Measurements from ENCODE around the gene STXBP1.
"Not testable (repeated sequence)": the region's sequence is repeated elsewhere in the genome, so short reads cannot be mapped to it uniquely, and the experiment has no call there.

The STXBP1 gene

DNA sequence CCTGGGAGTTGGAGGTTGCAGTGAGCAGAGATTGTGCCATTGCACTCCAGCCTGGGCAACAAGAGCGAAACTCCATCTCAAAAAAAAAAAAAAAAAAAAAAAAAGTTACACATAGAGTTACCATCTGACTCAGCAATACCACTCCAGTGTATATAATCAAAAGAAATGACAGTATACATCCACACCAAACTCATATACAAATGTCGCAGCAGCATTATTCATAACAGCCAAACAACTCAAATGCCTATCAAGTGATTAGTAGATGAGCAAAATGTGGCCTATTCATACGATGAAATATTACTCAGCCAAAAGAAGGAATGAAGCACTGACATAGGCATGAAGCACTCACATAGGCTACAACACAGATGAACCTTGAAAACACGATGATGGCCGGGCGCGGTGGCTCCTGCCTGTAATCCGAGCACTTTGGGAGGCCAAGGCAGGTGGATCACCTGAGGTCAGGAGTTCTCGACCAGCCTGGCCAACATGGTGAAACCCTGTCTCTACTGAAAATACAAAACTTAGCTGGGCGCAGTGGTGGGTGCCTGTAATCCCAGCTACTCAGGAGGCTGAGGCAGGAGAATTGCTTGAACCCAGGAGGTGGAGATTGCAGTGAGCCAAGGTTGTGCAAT is 9.4 kb downstream of the STXBP1 start:
- DNase-seq: not testable (repeated sequence)

DNA sequence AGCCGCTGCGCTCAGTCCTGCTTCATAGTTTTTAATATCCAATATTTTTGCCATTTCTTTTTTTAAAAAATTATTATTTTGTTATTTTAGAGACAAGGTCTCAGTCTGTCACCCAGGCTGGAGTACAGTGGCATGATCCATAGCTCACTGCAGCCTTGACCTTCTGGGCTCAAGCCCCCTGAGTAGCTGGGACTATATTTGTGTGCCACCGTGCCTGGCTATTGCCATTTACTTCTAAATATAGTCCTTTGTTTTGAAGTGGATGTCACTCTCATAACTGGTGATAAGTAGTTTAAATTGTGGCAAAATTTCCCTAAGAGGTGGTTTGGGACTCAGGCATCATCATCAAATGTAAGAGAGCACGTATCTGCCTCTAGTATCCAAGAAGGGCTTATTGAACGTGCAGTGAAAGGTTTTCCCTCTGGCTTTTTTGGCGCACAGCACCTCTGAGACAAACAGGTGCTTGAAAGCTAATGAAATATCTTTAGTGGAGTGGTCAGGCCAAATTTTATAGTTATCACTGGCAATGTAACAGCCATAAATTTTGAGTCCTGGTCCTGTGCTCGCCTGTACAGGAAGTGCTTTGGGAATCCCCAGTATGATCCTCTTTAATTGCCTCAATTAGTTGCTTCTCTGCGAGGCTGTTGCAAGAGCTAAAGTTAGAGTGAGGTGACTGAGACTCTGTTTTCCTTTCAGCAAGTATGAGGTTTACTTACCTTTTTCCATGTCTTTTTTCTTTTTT is 14.8 kb downstream of the STXBP1 start:
- DNase-seq: no peak

- no peak for DNase-seq
Measured at GRCh38 chr9:127627494-127627855, 15.4 kb downstream of the STXBP1 start.

GRCh38 chr9:127628758-127629467 is 16.8 kb downstream of the STXBP1 start:
- no peak for DNase-seq

DNA sequence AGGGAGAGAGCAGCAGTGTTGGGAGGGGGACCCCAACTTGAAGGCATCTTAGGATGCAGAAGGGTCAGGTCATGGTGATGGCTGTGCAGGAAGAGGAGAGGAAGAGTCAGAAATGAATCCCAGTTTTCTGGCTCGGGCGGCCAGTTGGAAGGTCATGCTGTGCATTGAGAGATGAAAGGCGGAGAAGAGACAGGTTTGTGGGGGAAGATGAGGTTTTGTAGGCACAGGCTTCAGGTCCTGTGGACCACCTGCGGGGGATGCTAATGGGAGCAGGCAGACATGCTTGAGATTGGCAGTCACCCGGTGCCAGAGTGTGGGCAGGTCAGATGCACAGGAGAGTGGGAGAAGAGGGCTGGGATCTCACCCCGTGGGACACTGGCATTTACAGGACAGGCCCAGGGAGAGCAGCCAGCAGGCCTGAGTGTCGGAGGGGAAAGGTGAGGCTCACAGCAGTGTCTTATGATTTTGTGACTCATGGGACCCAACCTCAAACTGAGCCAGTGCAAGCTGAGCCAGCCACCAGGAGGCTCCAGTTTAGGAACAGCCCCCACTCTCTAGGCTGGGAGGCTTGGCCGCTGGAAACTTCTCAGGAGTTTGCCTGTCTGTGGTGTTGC is 17.5 kb downstream of the STXBP1 start:
- DNase-seq: no peak

- DNase-seq: no peak
Measured at GRCh38 chr9:127633216-127633862, 21.3 kb downstream of the STXBP1 start.

DNA sequence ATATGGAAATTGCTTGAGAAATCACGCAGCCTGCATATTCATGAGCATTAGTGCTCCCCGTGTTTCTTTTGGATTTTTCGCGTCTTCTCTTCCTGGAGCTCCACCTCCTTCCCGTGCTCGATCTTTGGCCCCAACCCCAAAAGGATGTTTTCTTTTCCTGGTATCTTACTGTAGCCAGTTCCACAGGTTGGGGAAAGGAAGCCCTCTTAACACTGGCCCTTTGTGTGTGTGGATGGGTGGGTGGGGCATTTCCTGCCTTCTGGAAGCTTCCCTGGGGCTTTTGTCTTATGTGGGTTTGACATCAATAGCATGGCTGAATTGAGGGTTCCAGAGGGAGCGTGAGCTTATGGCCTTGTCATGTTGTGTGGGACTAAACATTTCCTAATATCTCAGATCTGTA is 21.9 kb downstream of the STXBP1 start:
- no peak for DNase-seq

- DNase-seq: no peak
Measured at GRCh38 chr9:127634698-127635097, 22.6 kb downstream of the STXBP1 start.

DNA sequence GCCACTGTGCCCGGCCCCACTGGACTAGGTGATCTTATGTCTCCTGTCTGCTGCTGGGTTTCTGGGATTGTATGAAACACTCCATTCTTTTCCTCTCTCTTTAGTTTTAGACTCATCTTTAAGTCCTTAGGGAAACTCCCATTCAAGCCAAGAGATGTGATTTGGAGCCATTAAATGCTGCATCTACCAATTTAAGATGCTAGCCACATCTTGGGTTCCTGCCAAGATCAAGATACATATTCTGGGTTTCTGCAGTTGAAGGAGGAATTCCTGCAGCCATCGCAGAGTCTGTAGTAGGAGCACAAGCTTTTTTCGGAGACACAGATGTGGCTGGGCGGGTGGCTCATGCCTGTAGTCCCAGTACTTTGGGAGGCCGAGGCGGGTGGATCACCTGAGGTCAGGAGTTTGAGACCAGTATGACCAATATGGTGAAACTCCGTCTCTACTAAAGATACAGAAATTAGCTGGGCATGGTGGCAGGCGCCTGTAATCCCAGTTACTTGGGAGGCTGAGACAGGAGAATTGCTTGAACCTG is 23.2 kb downstream of the STXBP1 start:
- no peak for DNase-seq

GRCh38 chr9:127637322-127637847 is 25.3 kb downstream of the STXBP1 start:
- no peak for DNase-seq

GRCh38 chr9:127640908-127641545 is 28.9 kb downstream of the STXBP1 start:
- DNase-seq: no peak

- no peak for DNase-seq
Measured at GRCh38 chr9:127642082-127642740, 30.1 kb downstream of the STXBP1 start.

DNA sequence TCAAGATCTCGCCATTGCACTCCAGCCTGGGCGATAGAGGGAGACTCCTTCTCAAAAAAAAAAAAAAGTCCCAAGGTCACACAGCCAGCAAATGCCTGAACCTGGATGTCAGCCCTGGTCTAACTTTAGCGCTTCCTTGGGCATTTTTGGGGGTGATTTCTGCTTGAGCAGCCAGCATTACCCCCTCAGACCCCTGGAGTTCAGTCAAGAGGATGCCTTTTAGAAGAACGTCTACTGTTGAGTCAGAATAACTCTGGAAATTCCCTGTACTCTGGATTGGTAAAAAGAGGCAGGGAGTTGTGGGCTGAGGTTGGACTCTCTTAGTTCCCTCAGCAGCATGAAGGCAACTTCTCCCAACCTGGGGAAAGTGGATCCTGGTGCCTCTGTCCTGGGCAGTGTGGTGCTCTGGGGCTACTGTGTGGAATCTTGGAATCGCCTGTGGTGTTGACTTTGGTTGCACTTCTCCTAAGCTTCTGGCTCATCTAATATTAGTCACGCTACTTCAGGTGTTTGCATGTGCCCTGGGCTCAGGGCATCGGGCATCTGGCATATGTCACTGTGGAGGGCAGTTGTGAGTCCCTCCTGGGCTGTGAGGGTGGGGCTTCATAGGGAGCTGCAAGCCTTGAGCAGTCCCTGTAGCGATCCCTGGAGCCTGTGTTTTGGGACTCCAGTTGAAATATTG is 32.2 kb downstream of the STXBP1 start:
- DNase-seq: no peak

DNA sequence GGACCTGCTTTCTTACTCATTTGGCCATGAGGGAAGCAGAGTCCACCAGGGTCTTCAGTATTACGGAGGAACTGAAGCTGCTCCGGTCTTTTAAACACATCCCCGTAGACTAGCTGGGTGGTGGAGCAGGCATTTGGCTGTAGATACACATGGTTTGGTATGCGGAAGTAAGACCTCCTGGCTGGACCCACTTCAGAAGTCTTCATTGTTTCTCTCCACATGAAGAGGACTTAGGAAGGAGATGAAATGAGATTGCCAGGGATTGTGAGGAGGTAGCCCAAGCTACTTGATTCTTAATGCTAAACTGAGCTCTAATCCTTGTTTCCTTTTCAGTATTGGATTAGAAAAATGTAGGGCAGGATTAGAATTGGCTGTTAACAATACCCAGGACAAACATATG is 32.9 kb downstream of the STXBP1 start:
- DNase-seq: no peak

- no peak for DNase-seq
Measured at GRCh38 chr9:127647451-127647850, 35.4 kb downstream of the STXBP1 start.

DNA sequence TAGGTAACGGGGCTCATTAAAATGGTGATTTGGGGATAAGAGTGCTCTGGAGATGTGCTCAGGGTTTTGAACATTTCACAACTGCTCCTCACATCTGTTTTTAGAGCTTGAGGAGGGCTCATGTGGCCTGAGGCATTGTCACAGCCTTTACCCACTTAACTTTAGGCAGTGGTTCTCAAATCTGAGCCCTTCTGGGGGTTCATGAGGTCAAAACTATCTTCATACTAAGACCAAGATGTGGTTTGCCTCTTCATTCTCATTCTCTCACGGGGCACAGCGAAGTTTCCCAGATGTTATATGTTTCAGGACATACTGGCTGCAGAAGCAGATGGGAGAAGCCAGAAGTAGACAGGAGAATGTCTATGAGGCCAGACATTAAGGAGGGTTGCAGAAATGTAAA is 38.4 kb downstream of the STXBP1 start:
- no peak for DNase-seq

DNA sequence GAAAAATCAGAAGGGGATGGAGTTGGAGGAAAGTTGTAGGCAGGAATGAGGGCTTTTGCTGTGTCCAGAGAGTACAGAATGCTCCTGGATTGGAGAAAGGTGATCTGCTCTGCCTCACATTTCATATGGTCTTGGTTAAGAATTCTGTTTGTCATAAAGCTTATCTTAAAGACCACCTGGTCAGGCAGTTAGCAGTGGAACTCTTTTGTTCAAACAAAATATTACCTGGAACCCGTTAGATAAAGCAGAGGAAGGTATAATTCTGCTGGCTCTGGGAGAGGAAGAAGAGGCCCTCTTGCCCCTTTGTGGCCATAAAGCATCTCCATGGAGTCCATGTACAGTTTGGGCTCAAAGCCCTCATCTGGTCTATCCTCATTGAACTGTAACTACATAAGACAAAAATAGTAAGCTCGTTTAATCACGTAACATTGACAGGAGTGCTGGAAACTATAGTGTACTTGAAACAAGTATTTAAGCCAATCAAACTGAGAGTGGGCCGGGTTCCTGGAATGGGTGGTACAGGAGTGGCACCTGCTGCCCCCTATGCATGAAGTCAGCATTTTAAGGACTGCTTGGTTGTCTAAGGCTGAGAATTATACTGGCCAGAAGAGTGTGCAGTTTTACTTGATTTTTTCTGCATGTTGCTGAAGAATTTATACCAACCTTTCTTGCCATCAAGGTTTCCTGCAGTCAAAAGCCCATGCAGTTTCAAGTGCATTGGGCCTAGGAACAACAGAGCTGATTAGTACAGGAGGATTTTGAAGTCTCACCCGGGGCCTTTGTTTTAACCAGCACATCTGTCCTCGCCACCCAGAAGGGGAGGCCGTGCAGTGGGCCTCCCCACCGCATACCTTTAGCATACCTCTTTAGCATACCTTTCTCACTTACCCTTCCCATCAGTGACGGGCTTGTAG is 39.9 kb downstream of the STXBP1 start:
- DNase-seq: no peak

DNA sequence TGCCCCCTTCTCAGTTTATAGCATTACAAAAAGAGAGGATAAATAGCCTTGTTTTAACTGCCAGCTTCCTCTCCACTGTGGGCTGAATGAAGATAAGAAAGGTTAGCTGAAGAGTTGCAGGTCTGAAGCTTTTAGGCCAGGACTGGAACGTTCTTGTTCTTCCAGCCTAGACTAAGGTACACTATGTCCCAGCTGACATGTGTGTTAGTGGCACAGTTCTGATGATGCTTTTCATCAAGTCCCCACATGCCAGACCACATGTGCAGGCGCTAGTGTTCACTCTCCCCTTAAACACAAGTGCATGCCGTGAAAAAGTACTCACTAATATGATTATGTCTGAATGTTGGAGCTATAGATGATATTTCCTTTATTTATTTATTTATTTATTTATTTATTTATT is 40.7 kb downstream of the STXBP1 start:
- no peak for DNase-seq

GRCh38 chr9:127654619-127655018 is 42.5 kb downstream of the STXBP1 start:
- no peak for DNase-seq

DNA sequence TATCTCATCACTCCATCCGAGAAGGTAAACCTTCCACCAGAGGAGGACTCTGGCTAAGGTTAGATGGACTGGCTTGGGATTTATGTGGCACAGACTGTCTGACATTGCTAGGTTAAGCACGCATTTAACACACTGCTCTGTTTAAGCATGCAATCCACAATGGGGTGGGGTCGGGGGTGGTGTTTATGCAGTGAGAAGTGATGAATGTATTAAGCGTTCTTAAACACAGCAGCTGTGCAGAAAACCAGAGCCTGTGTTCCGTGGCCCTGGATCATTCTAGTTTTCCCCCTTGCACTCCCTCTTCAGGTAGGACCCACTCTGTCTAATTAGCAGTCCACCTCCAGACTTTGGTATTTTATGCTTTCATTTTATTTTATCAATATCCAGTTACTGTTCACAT is 46.4 kb downstream of the STXBP1 start:
- no peak for DNase-seq
